IPS-18a (cell line): ENCODE results near the gene ZBTB42.
"Not testable (repeated sequence)": the region's sequence is repeated elsewhere in the genome, so short reads cannot be mapped to it uniquely, and the experiment has no call there.

ENCODE experiments used
- H3K27ac ChIP-seq: one replicate; pipeline ENCODE4 v1.5.1; 2013; ENCODE audit warnings: low read length
- H3K27me3 ChIP-seq: one replicate; pipeline ENCODE4 v1.6.1; 2013; ENCODE audit warnings: mild to moderate bottlenecking, low read length; ENCODE audit not compliant: control insufficient read depth, insufficient read depth
- H3K36me3 ChIP-seq: one replicate; pipeline ENCODE4 v1.6.1; 2013; ENCODE audit warnings: low read depth, low read length; ENCODE audit not compliant: control insufficient read depth
- H3K4me1 ChIP-seq: one replicate; pipeline ENCODE4 v1.6.1; 2013; ENCODE audit warnings: low read depth, low read length; ENCODE audit not compliant: control insufficient read depth
- H3K4me3 ChIP-seq: one replicate; pipeline ENCODE4 v1.5.1; 2013; ENCODE audit warnings: low read length
- H3K9ac ChIP-seq: one replicate; pipeline ENCODE4 v1.6.1; 2013; ENCODE audit warnings: mild to moderate bottlenecking, low read length, moderate library complexity
- H3K9me3 ChIP-seq: one replicate; pipeline ENCODE4 v1.6.1; 2013; ENCODE audit warnings: low read depth, low read length; ENCODE audit not compliant: control insufficient read depth

ZBTB42 gene

GRCh38 chr14:104826189-104826860 is 25.4 kb downstream of the ZBTB42 start:
- no peaks in the 10 kb centered on the region for H3K36me3 ChIP-seq
- peaks cover 26% of the 10 kb centered on the region for H3K27me3 ChIP-seq
- peak overlapping the region; percentile 62 for H3K4me3 ChIP-seq
- no peaks in the 10 kb centered on the region for H3K9me3 ChIP-seq
- peaks cover 3% of the 10 kb centered on the region for H3K4me1 ChIP-seq
- no peak overlapping the region for H3K27ac ChIP-seq
- H3K9ac ChIP-seq: no peak overlapping the region

GRCh38 chr14:104826861-104827176 is 25.9 kb downstream of the ZBTB42 start:
- Histone ChIP-seq H3K9me3 (no peaks in the 10 kb centered on the region), H3K9ac (no peak overlapping the region), H3K36me3 (no peaks in the 10 kb centered on the region), H3K27ac (no peak overlapping the region), H3K4me1 (peaks cover 3% of the 10 kb centered on the region), H3K4me3 (peak overlapping the region; percentile 50), H3K27me3 (peaks cover 26% of the 10 kb centered on the region)

GRCh38 chr14:104827177-104828055 is 26.5 kb downstream of the ZBTB42 start:
- peaks cover 3% of the 10 kb centered on the region for H3K4me1 ChIP-seq
- H3K27ac ChIP-seq: no peak overlapping the region
- H3K9ac ChIP-seq: no peak overlapping the region
- peaks cover 26% of the 10 kb centered on the region for H3K27me3 ChIP-seq
- H3K9me3 ChIP-seq: no peaks in the 10 kb centered on the region
- H3K36me3 ChIP-seq: no peaks in the 10 kb centered on the region
- peak overlapping the region; percentile 50 for H3K4me3 ChIP-seq

GRCh38 chr14:104830781-104831180 is 29.9 kb downstream of the ZBTB42 start:
- Histone ChIP-seq H3K4me3 (no peak overlapping the region), H3K4me1 (peaks cover 3% of the 10 kb centered on the region), H3K9ac (no peak overlapping the region), H3K9me3 (no peaks in the 10 kb centered on the region), H3K36me3 (no peaks in the 10 kb centered on the region), H3K27ac (no peak overlapping the region), H3K27me3 (peaks cover 8% of the 10 kb centered on the region)

GRCh38 chr14:104836171-104836935 is 35.5 kb downstream of the ZBTB42 start:
- H3K27ac ChIP-seq, H3K36me3 ChIP-seq, H3K4me3 ChIP-seq, H3K27me3 ChIP-seq, H3K4me1 ChIP-seq, H3K9ac ChIP-seq, H3K9me3 ChIP-seq: not testable (repeated sequence)

- Histone ChIP-seq H3K4me3 (no peak overlapping the region), H3K9me3 (no peaks in the 10 kb centered on the region), H3K4me1 (peaks cover 3% of the 10 kb centered on the region), H3K36me3 (no peaks in the 10 kb centered on the region), H3K9ac (no peak overlapping the region), H3K27ac (no peak overlapping the region), H3K27me3 (peaks cover 38% of the 10 kb centered on the region)
Measured at GRCh38 chr14:104841730-104842129, 40.8 kb downstream of the ZBTB42 start.

- no peak overlapping the region for H3K9ac ChIP-seq
- no peaks in the 10 kb centered on the region for H3K9me3 ChIP-seq
- peaks cover 38% of the 10 kb centered on the region for H3K27me3 ChIP-seq
- H3K36me3 ChIP-seq: no peaks in the 10 kb centered on the region
- H3K27ac ChIP-seq: no peak overlapping the region
- H3K4me1 ChIP-seq: peaks cover 3% of the 10 kb centered on the region
- peak overlapping the region; percentile 58 for H3K4me3 ChIP-seq
Measured at GRCh38 chr14:104843006-104843405, 42.1 kb downstream of the ZBTB42 start.

GRCh38 chr14:104843442-104844305 is 42.8 kb downstream of the ZBTB42 start:
- H3K9ac ChIP-seq: no peak overlapping the region
- no peaks in the 10 kb centered on the region for H3K36me3 ChIP-seq
- H3K4me3 ChIP-seq: peak overlapping the region; percentile 58
- H3K4me1 ChIP-seq: peaks cover 3% of the 10 kb centered on the region
- no peaks in the 10 kb centered on the region for H3K9me3 ChIP-seq
- peaks cover 38% of the 10 kb centered on the region for H3K27me3 ChIP-seq
- no peak overlapping the region for H3K27ac ChIP-seq

- Histone ChIP-seq H3K27me3 (peaks cover 38% of the 10 kb centered on the region), H3K36me3 (no peaks in the 10 kb centered on the region), H3K4me3 (peak overlapping the region; percentile 58), H3K4me1 (peaks cover 3% of the 10 kb centered on the region), H3K9me3 (no peaks in the 10 kb centered on the region), H3K9ac (no peak overlapping the region), H3K27ac (no peak overlapping the region)
Measured at GRCh38 chr14:104844306-104845032, 43.6 kb downstream of the ZBTB42 start.

- H3K27ac ChIP-seq: no peak overlapping the region
- no peak overlapping the region for H3K4me3 ChIP-seq
- H3K4me1 ChIP-seq: peaks cover 3% of the 10 kb centered on the region
- H3K9ac ChIP-seq: no peak overlapping the region
- peaks cover 38% of the 10 kb centered on the region for H3K27me3 ChIP-seq
- H3K9me3 ChIP-seq: no peaks in the 10 kb centered on the region
- H3K36me3 ChIP-seq: no peaks in the 10 kb centered on the region
Measured at GRCh38 chr14:104845033-104845666, 44.2 kb downstream of the ZBTB42 start.
